GM19463 (cell line): Measurements from ENCODE around the gene CGGBP1.
"Not testable (repeated sequence)": the region's sequence is repeated elsewhere in the genome, so short reads cannot be mapped to it uniquely, and the experiment has no call there.

Source experiments
- ATAC-seq: cut with Tn5 transposase; IDR thresholded peaks from one replicate; pipeline ENCODE4 v1.9.1; 2021; ENCODE audit warnings: mild to moderate bottlenecking, moderate library complexity; ENCODE audit not compliant: unreplicated experiment

CGGBP1 gene

GRCh38 chr3:88034491-88035275, 24.1 kb downstream of the CGGBP1 start:
- ATAC-seq, result no peak

GRCh38 chr3:88033808-88034207, 25.0 kb downstream of the CGGBP1 start:
- no peak for ATAC-seq

- no peak for ATAC-seq
These were observed 25.7 kb downstream of the CGGBP1 start for GRCh38 chr3:88033079-88033478.

- ATAC-seq, result peak; percentile 10
These were observed 26.6 kb downstream of the CGGBP1 start for GRCh38 chr3:88032245-88032644.

GRCh38 chr3:88031642-88032077, 27.1 kb downstream of the CGGBP1 start:
- ATAC-seq, result peak; percentile 88

GRCh38 chr3:88030210-88030609, 28.6 kb downstream of the CGGBP1 start:
- ATAC-seq, result no peak

GRCh38 chr3:88028876-88029275, 29.9 kb downstream of the CGGBP1 start:
- ATAC-seq, result no peak

- ATAC-seq, result no peak
These were observed 33.7 kb downstream of the CGGBP1 start for GRCh38 chr3:88025001-88025552.

- peak; percentile 97 for ATAC-seq
These were observed 39.8 kb downstream of the CGGBP1 start for GRCh38 chr3:88019024-88019423.

GRCh38 chr3:88015656-88016055, 43.1 kb downstream of the CGGBP1 start:
- not testable (repeated sequence) for ATAC-seq

- ATAC-seq, result no peak
These were observed 45.2 kb downstream of the CGGBP1 start for GRCh38 chr3:88013592-88013991.

GRCh38 chr3:88010810-88011209, 48.0 kb downstream of the CGGBP1 start:
- no peak for ATAC-seq

- ATAC-seq, result no peak
These were observed 49.7 kb downstream of the CGGBP1 start for GRCh38 chr3:88009066-88009465.

GRCh38 chr3:88005066-88005465, 53.7 kb downstream of the CGGBP1 start:
- peak; percentile 37 for ATAC-seq

- no peak for ATAC-seq
These were observed 55.6 kb downstream of the CGGBP1 start for GRCh38 chr3:88003115-88003755.

- ATAC-seq, result no peak
These were observed 56.4 kb downstream of the CGGBP1 start for GRCh38 chr3:88002448-88002847.
